HepG2 (cell line): ENCODE measurements around the gene TXNRD3. TPM values are rescaled to one million over a fixed set of nuclear protein-coding genes. Genes with fewer than 3 reads are reported as not detected.

Source experiments
- ELF1 ChIP-seq: sonication (generic); formaldehyde crosslinking; IDR thresholded peaks from 2 replicates; pipeline ENCODE4 v1.4.0; 2020; ENCODE audit warnings: missing genetic modification reagents
- ETV6 ChIP-seq: sonication (generic); formaldehyde crosslinking; conservative IDR thresholded peaks from 2 replicates; pipeline ENCODE4 v1.4.0; 2020; ENCODE audit warnings: missing genetic modification reagents
- HDAC2 ChIP-seq: sonication (generic); formaldehyde crosslinking; IDR thresholded peaks from 2 replicates; pipeline ENCODE4 v1.4.0; 2020; ENCODE audit warnings: missing genetic modification reagents
- KDM4B ChIP-seq: sonication (generic); formaldehyde crosslinking; IDR thresholded peaks from 2 replicates; pipeline ENCODE4 v1.4.0; 2020; ENCODE audit warnings: missing genetic modification reagents
- PATZ1 ChIP-seq: sonication (generic); formaldehyde crosslinking; IDR thresholded peaks from 2 replicates; pipeline ENCODE4 v1.4.0; 2020; ENCODE audit warnings: missing genetic modification reagents
- PHB2 ChIP-seq: fragments of 450-650 bp; IDR thresholded peaks from 2 replicates; pipeline ENCODE4 v1.6.1; 2018; ENCODE audit not compliant: partially characterized antibody
- SMAD1 ChIP-seq: sonication (generic); formaldehyde crosslinking; IDR thresholded peaks from 2 replicates; pipeline ENCODE4 v1.4.0; 2020; ENCODE audit warnings: missing genetic modification reagents, low read depth, mild to moderate bottlenecking, borderline replicate concordance
- TEAD3 ChIP-seq: optimal IDR thresholded peaks from 2 replicates; pipeline ENCODE3; 2016; ENCODE audit warnings: borderline replicate concordance
- ZHX1 ChIP-seq: sonication (generic); formaldehyde crosslinking; IDR thresholded peaks from 2 replicates; pipeline ENCODE4 v1.8.1; 2022; ENCODE audit warnings: low read depth, mild to moderate bottlenecking, missing genetic modification reagents
- ZMYM3 ChIP-seq: sonication (generic); formaldehyde crosslinking; IDR thresholded peaks from 2 replicates; pipeline ENCODE4 v1.5.1; 2020; ENCODE audit warnings: mild to moderate bottlenecking, missing genetic modification reagents
- ZNF143 ChIP-seq: sonication (generic); formaldehyde crosslinking; IDR thresholded peaks from 2 replicates; pipeline ENCODE4 v1.4.0; 2020; ENCODE audit warnings: missing genetic modification reagents
- ZNF232 ChIP-seq: sonication (generic); formaldehyde crosslinking; IDR thresholded peaks from 2 replicates; pipeline ENCODE4 v1.4.0; 2020; ENCODE audit warnings: missing genetic modification reagents, borderline replicate concordance
- ZNF589 ChIP-seq: sonication (generic); formaldehyde crosslinking; conservative IDR thresholded peaks from 2 replicates; pipeline ENCODE4 v1.8.0; 2022; ENCODE audit warnings: mild to moderate bottlenecking, moderate library complexity, missing genetic modification reagents
- polyA plus RNA-seq, 8 experiments: library from polyadenylated mRNA; depleted of rRNA in 3 of 8; stranded (reverse) in 7 of 8; unstranded in 1 of 8; fragments of >200 nt; fragmentation: Illumina TruSeq in 4 of 8; extraction: Trizol in 4 of 8; gene quantifications; 2 replicates each; pipeline versions ENCODE4 v1.2.1 to v1.2.3, GENCODE V29; 2011 to 2016; ENCODE audit warnings: low read depth in 4 of 8, missing spikeins in 1 of 8, mixed read lengths in 1 of 8; ENCODE audit not compliant: insufficient read depth in 1 of 8
- total RNA-seq, 5 experiments: library from RNA; depleted of rRNA; stranded (reverse); fragments of >200 nt; fragmentation: Illumina TruSeq; extraction: Trizol; gene quantifications; 2 replicates each; pipeline ENCODE4 v1.2.3, GENCODE V29; 2016; ENCODE audit warnings: low read depth in 1 of 5
- TF ChIP-seq, protein P1 (sequence below): sonication (generic); formaldehyde crosslinking; IDR thresholded peaks from 2 replicates; pipeline ENCODE4 v1.5.1; 2020; ENCODE audit warnings: missing genetic modification reagents, mild to moderate bottlenecking, borderline replicate concordance

TXNRD3 gene
- total and polyA plus RNA-seq, 2 of the 13 experiments (the other 11 are each of a cell fraction or from before 2014, with no cell fraction given), result 4.8 to 20.7 TPM

GRCh38 chr3:126655887-126656286 is 963 bp upstream of the TXNRD3 start (continued):
- TF ChIP-seq ELF1 (CRISPR knock-in tag) (no peak), ZNF232 (CRISPR knock-in tag) (no peak), ZHX1 (CRISPR knock-in tag) (no peak), TEAD3 (no peak), PHB2 (no peak), PATZ1 (CRISPR knock-in tag) (no peak), ZMYM3 (CRISPR knock-in tag) (no peak), ZNF589 (CRISPR knock-in tag) (no peak), ZNF143 (no peak), ETV6 (CRISPR knock-in tag) (no peak), KDM4B (CRISPR knock-in tag) (no peak), SMAD1 (CRISPR knock-in tag) (no peak), HDAC2 (CRISPR knock-in tag) (no peak)
- TF ChIP-seq, protein P1, sequence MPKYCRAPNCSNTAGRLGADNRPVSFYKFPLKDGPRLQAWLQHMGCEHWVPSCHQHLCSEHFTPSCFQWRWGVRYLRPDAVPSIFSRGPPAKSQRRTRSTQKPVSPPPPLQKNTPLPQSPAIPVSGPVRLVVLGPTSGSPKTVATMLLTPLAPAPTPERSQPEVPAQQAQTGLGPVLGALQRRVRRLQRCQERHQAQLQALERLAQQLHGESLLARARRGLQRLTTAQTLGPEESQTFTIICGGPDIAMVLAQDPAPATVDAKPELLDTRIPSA (CRISPR knock-in tag), result no peak
